Erythroblast (primary cell): ENCODE results near the gene SLC45A3.

Source experiments
- GATA1 ChIP-seq: IDR thresholded peaks from 2 replicates; pipeline ENCODE4 v1.6.1; 2011; ENCODE audit warnings: low read depth, mild to moderate bottlenecking, control low read depth, low read length, moderate library complexity
- POLR2A ChIP-seq: IDR thresholded peaks from 2 replicates; pipeline ENCODE4 v1.6.1; 2011; ENCODE audit warnings: mild to moderate bottlenecking, low read length

DNA sequence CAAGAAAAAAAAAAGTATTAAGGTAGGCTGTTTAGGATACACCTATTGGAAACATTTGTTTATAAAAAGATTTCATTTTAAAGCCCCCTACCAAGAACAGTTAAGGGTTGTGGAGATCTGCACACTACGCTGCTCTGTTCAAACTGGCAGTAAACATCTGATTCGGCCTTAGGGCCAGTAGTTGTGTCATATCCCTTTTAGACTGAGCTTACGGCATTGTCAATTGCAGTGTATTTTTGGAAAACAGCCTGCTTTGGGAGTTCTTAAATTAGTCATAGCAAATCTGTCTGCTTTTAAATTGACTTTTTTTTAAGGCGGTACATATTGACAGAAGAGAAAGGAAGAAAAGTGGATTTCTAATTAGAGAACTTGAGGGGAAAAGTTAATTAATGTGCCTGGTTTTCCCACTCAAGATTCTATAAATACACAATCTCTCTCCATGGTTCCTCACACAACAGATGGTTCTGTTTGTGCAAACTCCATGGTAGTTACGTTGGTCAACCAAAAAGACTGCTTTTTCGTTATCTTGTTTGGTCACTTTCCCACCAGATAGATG is 46.8 kb downstream of the SLC45A3 start:
- TF ChIP-seq POLR2A: no peak
- TF ChIP-seq GATA1: no peak
